ENCODE measurements around the gene SGO1.

SGO1 gene

DNA sequence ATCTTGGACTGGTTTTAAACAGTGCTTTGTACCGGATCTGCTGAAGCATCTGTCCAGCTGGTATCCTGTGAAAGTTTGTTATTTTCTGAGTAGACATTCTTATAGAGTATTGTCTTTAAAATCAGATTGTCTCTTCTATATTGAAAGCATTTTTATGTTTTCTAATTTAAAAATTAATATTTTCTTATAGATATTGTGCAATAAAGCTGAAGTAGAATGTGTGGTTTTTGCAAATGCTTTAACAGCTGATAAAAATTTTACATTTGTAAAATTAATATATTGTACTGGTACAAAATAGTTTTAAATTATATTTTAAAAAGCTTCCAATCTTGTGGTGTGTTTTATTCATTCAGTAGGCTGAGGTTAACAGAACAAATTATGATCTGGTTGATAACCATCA is 31.9 kb downstream of the SGO1 start:
- H3K36me3 ChIP-seq (ENCODE audit: control insufficient read depth, low read depth, low read length), result peaks cover 15% of the 10 kb centered on the region
- H3K27ac ChIP-seq (ENCODE audit: low read length), result no peak overlapping the region
- H3K4me3 ChIP-seq (ENCODE audit: low read length), result no peak overlapping the region
- no peaks in the 10 kb centered on the region for H3K9me3 ChIP-seq (ENCODE audit: control insufficient read depth, low read depth, low read length)
- H3K27me3 ChIP-seq (ENCODE audit: control insufficient read depth, insufficient read depth, low read length), result no peaks in the 10 kb centered on the region
- H3K9ac ChIP-seq (ENCODE audit: low read length), result no peak overlapping the region
- H3K4me1 ChIP-seq (ENCODE audit: control insufficient read depth, low read depth, low read length), result no peaks in the 10 kb centered on the region

- Histone ChIP-seq H3K27me3 (ENCODE audit: control insufficient read depth, insufficient read depth, low read length) (no peaks in the 10 kb centered on the region), H3K4me1 (ENCODE audit: control insufficient read depth, low read depth, low read length) (no peaks in the 10 kb centered on the region), H3K9me3 (ENCODE audit: control insufficient read depth, low read depth, low read length) (no peaks in the 10 kb centered on the region), H3K9ac (ENCODE audit: low read length) (no peak overlapping the region), H3K4me3 (ENCODE audit: low read length) (no peak overlapping the region), H3K27ac (ENCODE audit: low read length) (no peak overlapping the region), H3K36me3 (ENCODE audit: control insufficient read depth, low read depth, low read length) (no peaks in the 10 kb centered on the region)
These were observed 37.5 kb downstream of the SGO1 start for GRCh38 chr3:20148466-20148865.

DNA sequence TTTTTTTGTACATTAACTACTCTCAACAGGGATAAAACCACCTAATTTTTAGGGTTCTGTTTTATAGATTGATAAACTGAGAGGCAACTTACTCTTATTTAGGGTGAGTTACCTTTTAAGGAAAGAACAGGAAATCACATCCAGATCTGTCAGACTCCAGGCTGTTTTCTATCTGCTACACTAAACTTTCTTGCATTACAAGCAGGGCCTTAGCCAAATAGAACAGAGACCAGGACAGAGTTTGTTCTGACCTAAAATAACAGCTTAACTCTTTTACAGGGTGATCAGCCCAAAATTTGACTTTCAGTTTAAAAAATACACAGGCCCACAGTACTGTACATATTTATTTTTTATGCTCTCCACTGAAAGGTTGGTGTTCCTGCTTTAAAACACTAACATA is 38.6 kb downstream of the SGO1 start:
- Histone ChIP-seq H3K27me3 (ENCODE audit: control insufficient read depth, insufficient read depth, low read length) (no peaks in the 10 kb centered on the region), H3K4me1 (ENCODE audit: control insufficient read depth, low read depth, low read length) (no peaks in the 10 kb centered on the region), H3K9ac (ENCODE audit: low read length) (no peak overlapping the region), H3K4me3 (ENCODE audit: low read length) (no peak overlapping the region), H3K9me3 (ENCODE audit: control insufficient read depth, low read depth, low read length) (no peaks in the 10 kb centered on the region), H3K27ac (ENCODE audit: low read length) (no peak overlapping the region), H3K36me3 (ENCODE audit: control insufficient read depth, low read depth, low read length) (no peaks in the 10 kb centered on the region)

- Histone ChIP-seq H3K36me3 (ENCODE audit: control insufficient read depth, low read depth, low read length) (no peaks in the 10 kb centered on the region), H3K4me3 (ENCODE audit: low read length) (no peak overlapping the region), H3K27me3 (ENCODE audit: control insufficient read depth, insufficient read depth, low read length) (no peaks in the 10 kb centered on the region), H3K9me3 (ENCODE audit: control insufficient read depth, low read depth, low read length) (no peaks in the 10 kb centered on the region), H3K27ac (ENCODE audit: low read length) (no peak overlapping the region), H3K4me1 (ENCODE audit: control insufficient read depth, low read depth, low read length) (peaks cover 3% of the 10 kb centered on the region), H3K9ac (ENCODE audit: low read length) (no peak overlapping the region)
These were observed 39.7 kb downstream of the SGO1 start for GRCh38 chr3:20146301-20146700.

DNA sequence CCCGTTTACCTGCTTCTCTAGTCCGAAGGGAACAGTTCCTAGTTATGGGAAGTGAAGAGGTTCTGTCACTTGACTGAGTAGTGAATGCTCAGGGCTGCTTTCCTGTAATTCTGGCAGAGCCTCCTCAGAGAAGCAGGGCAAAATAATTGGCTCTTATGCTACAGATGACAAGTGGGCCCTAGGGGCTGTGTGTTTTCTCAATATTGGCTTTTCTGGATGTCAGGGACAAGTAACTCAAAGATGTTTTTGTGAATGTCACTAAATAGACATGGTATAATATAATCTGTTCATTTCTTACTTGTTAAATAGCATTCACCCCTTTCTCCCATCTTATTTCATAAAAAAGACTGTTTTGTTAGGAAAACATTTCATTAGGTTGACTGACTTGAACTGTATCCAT is 40.1 kb downstream of the SGO1 start:
- no peaks in the 10 kb centered on the region for H3K27me3 ChIP-seq (ENCODE audit: control insufficient read depth, insufficient read depth, low read length)
- H3K9me3 ChIP-seq (ENCODE audit: control insufficient read depth, low read depth, low read length), result no peaks in the 10 kb centered on the region
- no peak overlapping the region for H3K4me3 ChIP-seq (ENCODE audit: low read length)
- no peaks in the 10 kb centered on the region for H3K36me3 ChIP-seq (ENCODE audit: control insufficient read depth, low read depth, low read length)
- no peak overlapping the region for H3K27ac ChIP-seq (ENCODE audit: low read length)
- peaks cover 6% of the 10 kb centered on the region for H3K4me1 ChIP-seq (ENCODE audit: control insufficient read depth, low read depth, low read length)
- H3K9ac ChIP-seq (ENCODE audit: low read length), result no peak overlapping the region

GRCh38 chr3:20143519-20143918 is 42.5 kb downstream of the SGO1 start:
- peaks cover 6% of the 10 kb centered on the region for H3K4me1 ChIP-seq (ENCODE audit: control insufficient read depth, low read depth, low read length)
- no peaks in the 10 kb centered on the region for H3K36me3 ChIP-seq (ENCODE audit: control insufficient read depth, low read depth, low read length)
- no peak overlapping the region for H3K9ac ChIP-seq (ENCODE audit: low read length)
- no peaks in the 10 kb centered on the region for H3K27me3 ChIP-seq (ENCODE audit: control insufficient read depth, insufficient read depth, low read length)
- H3K4me3 ChIP-seq (ENCODE audit: low read length), result no peak overlapping the region
- no peak overlapping the region for H3K27ac ChIP-seq (ENCODE audit: low read length)
- H3K9me3 ChIP-seq (ENCODE audit: control insufficient read depth, low read depth, low read length), result no peaks in the 10 kb centered on the region

GRCh38 chr3:20142517-20142916 is 43.5 kb downstream of the SGO1 start:
- Histone ChIP-seq H3K36me3 (ENCODE audit: control insufficient read depth, low read depth, low read length) (no peaks in the 10 kb centered on the region), H3K9me3 (ENCODE audit: control insufficient read depth, low read depth, low read length) (no peaks in the 10 kb centered on the region)

DNA sequence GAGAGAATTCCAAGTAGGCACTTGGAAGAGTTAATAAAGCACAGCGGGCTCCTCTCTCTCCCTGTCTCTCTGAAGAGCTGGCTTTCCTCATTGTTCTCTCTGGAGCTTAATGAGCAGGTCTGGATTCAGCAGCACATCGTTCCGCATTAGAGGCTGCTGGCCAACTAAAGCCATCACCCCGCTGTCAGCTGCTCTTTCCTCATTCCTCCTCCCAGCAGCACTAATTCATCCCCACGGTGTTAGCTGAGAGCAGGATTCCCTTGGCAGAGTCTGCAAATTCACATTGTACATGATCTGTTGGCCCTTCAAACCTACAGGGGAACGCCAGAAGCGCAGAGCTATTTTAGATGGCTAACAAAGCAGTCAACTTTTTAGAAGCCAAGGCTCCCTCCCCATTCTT is 44.2 kb downstream of the SGO1 start:
- H3K27me3 ChIP-seq (ENCODE audit: control insufficient read depth, insufficient read depth, low read length), result no peaks in the 10 kb centered on the region
- H3K9ac ChIP-seq (ENCODE audit: low read length), result no peak overlapping the region
- H3K36me3 ChIP-seq (ENCODE audit: control insufficient read depth, low read depth, low read length), result no peaks in the 10 kb centered on the region
- no peaks in the 10 kb centered on the region for H3K9me3 ChIP-seq (ENCODE audit: control insufficient read depth, low read depth, low read length)
- no peak overlapping the region for H3K4me3 ChIP-seq (ENCODE audit: low read length)
- no peak overlapping the region for H3K27ac ChIP-seq (ENCODE audit: low read length)
- H3K4me1 ChIP-seq (ENCODE audit: control insufficient read depth, low read depth, low read length), result peaks cover 6% of the 10 kb centered on the region

More at GRCh38 chr3:20142517-20142916, 43.5 kb downstream of the SGO1 start:
- H3K9ac ChIP-seq (ENCODE audit: low read length), result no peak overlapping the region
- H3K27me3 ChIP-seq (ENCODE audit: control insufficient read depth, insufficient read depth, low read length), result no peaks in the 10 kb centered on the region
- no peak overlapping the region for H3K4me3 ChIP-seq (ENCODE audit: low read length)
- no peak overlapping the region for H3K27ac ChIP-seq (ENCODE audit: low read length)
- peaks cover 6% of the 10 kb centered on the region for H3K4me1 ChIP-seq (ENCODE audit: control insufficient read depth, low read depth, low read length)

- H3K9me3 ChIP-seq (ENCODE audit: control insufficient read depth, low read depth, low read length), result no peaks in the 10 kb centered on the region
- H3K27ac ChIP-seq (ENCODE audit: low read length), result no peak overlapping the region
- H3K36me3 ChIP-seq (ENCODE audit: control insufficient read depth, low read depth, low read length), result no peaks in the 10 kb centered on the region
- no peak overlapping the region for H3K4me3 ChIP-seq (ENCODE audit: low read length)
- peaks cover 6% of the 10 kb centered on the region for H3K4me1 ChIP-seq (ENCODE audit: control insufficient read depth, low read depth, low read length)
- no peak overlapping the region for H3K9ac ChIP-seq (ENCODE audit: low read length)
- H3K27me3 ChIP-seq (ENCODE audit: control insufficient read depth, insufficient read depth, low read length), result no peaks in the 10 kb centered on the region
These were observed 44.7 kb downstream of the SGO1 start for GRCh38 chr3:20141316-20141715.

DNA sequence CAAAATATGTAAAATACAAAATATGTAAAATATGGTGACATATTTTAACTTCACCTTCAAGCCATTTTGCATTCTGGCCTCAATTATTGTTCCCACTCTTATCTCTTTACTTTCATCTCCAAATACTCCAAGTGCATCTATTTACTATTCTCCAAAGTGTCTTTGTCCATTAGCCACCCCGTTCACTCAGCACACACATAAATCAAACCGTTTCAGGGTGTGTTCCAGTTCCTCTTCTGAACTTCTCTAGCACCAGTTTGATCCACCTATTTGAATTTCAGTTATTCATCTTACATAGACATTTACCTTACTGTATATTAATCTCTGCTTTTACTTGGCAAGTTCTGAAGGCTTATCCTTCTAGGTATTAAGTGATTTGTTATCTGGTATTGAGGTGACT is 45.1 kb downstream of the SGO1 start:
- Histone ChIP-seq H3K27me3 (ENCODE audit: control insufficient read depth, insufficient read depth, low read length) (no peaks in the 10 kb centered on the region), H3K9me3 (ENCODE audit: control insufficient read depth, low read depth, low read length) (no peaks in the 10 kb centered on the region), H3K4me3 (ENCODE audit: low read length) (no peak overlapping the region), H3K4me1 (ENCODE audit: control insufficient read depth, low read depth, low read length) (peaks cover 6% of the 10 kb centered on the region), H3K9ac (ENCODE audit: low read length) (no peak overlapping the region), H3K27ac (ENCODE audit: low read length) (no peak overlapping the region), H3K36me3 (ENCODE audit: control insufficient read depth, low read depth, low read length) (no peaks in the 10 kb centered on the region)

GRCh38 chr3:20137647-20138046 is 48.4 kb downstream of the SGO1 start:
- Histone ChIP-seq H3K9ac (ENCODE audit: low read length) (no peak overlapping the region), H3K27ac (ENCODE audit: low read length) (no peak overlapping the region), H3K4me1 (ENCODE audit: control insufficient read depth, low read depth, low read length) (peaks cover 6% of the 10 kb centered on the region), H3K36me3 (ENCODE audit: control insufficient read depth, low read depth, low read length) (no peaks in the 10 kb centered on the region), H3K27me3 (ENCODE audit: control insufficient read depth, insufficient read depth, low read length) (no peaks in the 10 kb centered on the region), H3K4me3 (ENCODE audit: low read length) (no peak overlapping the region), H3K9me3 (ENCODE audit: control insufficient read depth, low read depth, low read length) (no peaks in the 10 kb centered on the region)

- Histone ChIP-seq H3K4me1 (ENCODE audit: control insufficient read depth, low read depth, low read length) (peaks cover 3% of the 10 kb centered on the region), H3K4me3 (ENCODE audit: low read length) (no peak overlapping the region), H3K9ac (ENCODE audit: low read length) (no peak overlapping the region), H3K36me3 (ENCODE audit: control insufficient read depth, low read depth, low read length) (no peaks in the 10 kb centered on the region), H3K27me3 (ENCODE audit: control insufficient read depth, insufficient read depth, low read length) (no peaks in the 10 kb centered on the region), H3K9me3 (ENCODE audit: control insufficient read depth, low read depth, low read length) (no peaks in the 10 kb centered on the region), H3K27ac (ENCODE audit: low read length) (no peak overlapping the region)
These were observed 49.8 kb downstream of the SGO1 start for GRCh38 chr3:20136231-20136630.
